GM21723 (cell line): ENCODE results near the gene RNF220.

Experiments
- ATAC-seq: cut with Tn5 transposase; IDR thresholded peaks from one replicate; pipeline ENCODE4 v1.9.1; 2021; ENCODE audit warnings: mild to moderate bottlenecking, moderate library complexity; ENCODE audit not compliant: unreplicated experiment

The RNF220 gene

GRCh38 chr1:44605914-44606615 is 201.0 kb downstream of the RNF220 start:
- ATAC-seq = no peak

- no peak for ATAC-seq
Observed at GRCh38 chr1:44606701-44607281, 201.7 kb downstream of the RNF220 start.

- ATAC-seq = no peak
Observed at GRCh38 chr1:44608141-44608540, 203.1 kb downstream of the RNF220 start.

- ATAC-seq = no peak
Observed at GRCh38 chr1:44609412-44609767, 204.3 kb downstream of the RNF220 start.

GRCh38 chr1:44609768-44610526 is 204.9 kb downstream of the RNF220 start:
- no peak for ATAC-seq

- ATAC-seq = no peak
Observed at GRCh38 chr1:44610527-44611148, 205.6 kb downstream of the RNF220 start.

GRCh38 chr1:44611419-44611818 is 206.4 kb downstream of the RNF220 start:
- ATAC-seq = no peak

GRCh38 chr1:44611866-44612265 is 206.8 kb downstream of the RNF220 start:
- ATAC-seq = no peak

- ATAC-seq = no peak
Observed at GRCh38 chr1:44613941-44614340, 208.9 kb downstream of the RNF220 start.

GRCh38 chr1:44616284-44616990 is 211.4 kb downstream of the RNF220 start:
- no peak for ATAC-seq

- ATAC-seq = no peak
Observed at GRCh38 chr1:44616991-44617702, 212.1 kb downstream of the RNF220 start.

GRCh38 chr1:44617703-44618029 is 212.6 kb downstream of the RNF220 start:
- ATAC-seq = no peak

- ATAC-seq = no peak
Observed at GRCh38 chr1:44619261-44619900, 214.3 kb downstream of the RNF220 start.

GRCh38 chr1:44620072-44620471 is 215.0 kb downstream of the RNF220 start:
- ATAC-seq = no peak

- no peak for ATAC-seq
Observed at GRCh38 chr1:44621841-44622286, 216.8 kb downstream of the RNF220 start.

GRCh38 chr1:44624268-44624901 is 219.3 kb downstream of the RNF220 start:
- no peak for ATAC-seq

GRCh38 chr1:44625348-44625747 is 220.3 kb downstream of the RNF220 start:
- ATAC-seq = no peak

GRCh38 chr1:44628962-44629756 is 224.1 kb downstream of the RNF220 start:
- no peak for ATAC-seq

GRCh38 chr1:44630116-44630515 is 225.1 kb downstream of the RNF220 start:
- no peak for ATAC-seq
